Bronchial epithelial cell (primary cell): ENCODE measurements around the gene MYCN. TPM values are rescaled to one million over a fixed set of nuclear protein-coding genes. Genes with fewer than 3 reads are reported as not detected.
"Not testable (repeated sequence)": the region's sequence is repeated elsewhere in the genome, so short reads cannot be mapped to it uniquely, and the experiment has no call there.

Source experiments
- DNase-seq: peaks from one replicate; pipeline ENCODE4 v3.0.0-alpha.2; 2010; ENCODE audit warnings: low read depth
- FAIRE-seq: peaks from 2 replicates; lab custom pipeline; 2011; peaks lifted over from hg19 to GRCh38; lab: Jason Lieb, UNC
- H3K27me3 ChIP-seq: 2 replicates; pipeline ENCODE4 v1.5.1; 2011; ENCODE audit warnings: low read length; ENCODE audit not compliant: control insufficient read depth, insufficient read depth
- H3K36me3 ChIP-seq: 2 replicates; pipeline ENCODE4 v1.5.1; 2011; ENCODE audit warnings: low read length; ENCODE audit not compliant: control insufficient read depth, insufficient read depth
- H3K4me3 ChIP-seq: 2 replicates; pipeline ENCODE4 v1.5.1; 2011; ENCODE audit warnings: mild to moderate bottlenecking, low read depth, low read length, control low read depth
- total RNA-seq: library from RNA; depleted of rRNA; stranded (reverse); fragments of >200 nt; gene quantifications from 2 replicates; pipeline ENCODE4 v1.2.1, GENCODE V29; 2014
- TF ChIP-seq, protein P1 (sequence below): IDR thresholded peaks from 2 replicates; pipeline ENCODE4 v1.5.1; 2011; ENCODE audit warnings: mild to moderate bottlenecking, moderate library complexity, low read length, control low read depth, inconsistent platforms; ENCODE audit not compliant: insufficient read depth, severe bottlenecking

The MYCN gene
- total RNA-seq, 1 donor from 2014 or later = not detected

- Histone ChIP-seq H3K36me3 (no peaks in the 10 kb centered on the region), H3K27me3 (no peaks in the 10 kb centered on the region), H3K4me3 (no peak overlapping the region)
- FAIRE-seq (no peak), DNase-seq (no peak)
- TF ChIP-seq, protein P1, sequence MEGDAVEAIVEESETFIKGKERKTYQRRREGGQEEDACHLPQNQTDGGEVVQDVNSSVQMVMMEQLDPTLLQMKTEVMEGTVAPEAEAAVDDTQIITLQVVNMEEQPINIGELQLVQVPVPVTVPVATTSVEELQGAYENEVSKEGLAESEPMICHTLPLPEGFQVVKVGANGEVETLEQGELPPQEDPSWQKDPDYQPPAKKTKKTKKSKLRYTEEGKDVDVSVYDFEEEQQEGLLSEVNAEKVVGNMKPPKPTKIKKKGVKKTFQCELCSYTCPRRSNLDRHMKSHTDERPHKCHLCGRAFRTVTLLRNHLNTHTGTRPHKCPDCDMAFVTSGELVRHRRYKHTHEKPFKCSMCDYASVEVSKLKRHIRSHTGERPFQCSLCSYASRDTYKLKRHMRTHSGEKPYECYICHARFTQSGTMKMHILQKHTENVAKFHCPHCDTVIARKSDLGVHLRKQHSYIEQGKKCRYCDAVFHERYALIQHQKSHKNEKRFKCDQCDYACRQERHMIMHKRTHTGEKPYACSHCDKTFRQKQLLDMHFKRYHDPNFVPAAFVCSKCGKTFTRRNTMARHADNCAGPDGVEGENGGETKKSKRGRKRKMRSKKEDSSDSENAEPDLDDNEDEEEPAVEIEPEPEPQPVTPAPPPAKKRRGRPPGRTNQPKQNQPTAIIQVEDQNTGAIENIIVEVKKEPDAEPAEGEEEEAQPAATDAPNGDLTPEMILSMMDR = no peak
Measured at GRCh38 chr2:15957881-15958713, 17.7 kb downstream of the MYCN start.

DNA sequence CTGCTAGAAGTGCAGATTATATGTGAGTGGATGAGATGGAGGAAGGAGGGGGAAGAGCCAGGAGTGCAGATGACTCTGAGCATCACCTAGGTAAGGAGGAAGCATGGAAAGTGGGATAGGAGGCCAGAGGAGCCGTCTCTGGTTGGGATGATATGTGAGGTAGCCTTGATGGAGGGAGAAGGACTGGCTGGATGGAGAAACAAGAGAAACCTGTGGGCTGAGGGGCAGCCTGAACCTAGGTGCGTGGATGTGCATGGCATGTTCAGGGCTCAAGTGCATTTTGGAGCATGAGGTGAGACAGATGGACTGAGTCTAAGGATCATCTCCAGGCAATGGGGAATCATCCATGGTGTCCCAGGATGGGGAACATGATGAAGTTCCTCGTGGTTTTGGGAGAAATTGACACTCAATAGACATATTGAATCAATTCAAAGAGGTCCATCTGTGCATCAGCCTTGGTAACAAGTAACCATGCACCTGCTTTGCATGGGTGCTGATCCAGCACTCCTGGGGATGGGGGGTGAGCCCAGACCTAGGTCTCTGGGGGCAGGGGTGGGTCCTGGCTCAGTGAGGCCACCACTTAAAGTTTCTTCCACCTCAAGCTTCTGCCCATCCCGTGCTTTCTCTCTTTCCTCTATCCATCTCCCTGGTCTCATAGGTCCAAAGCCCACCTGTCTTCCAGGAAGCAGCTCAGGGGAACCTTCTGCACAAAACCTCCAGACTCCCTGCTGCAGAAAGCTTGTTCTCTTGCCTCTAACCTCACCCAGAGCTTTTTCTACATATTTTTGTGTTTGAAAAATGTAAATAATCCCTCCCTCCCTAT, 19.2 kb downstream of the MYCN start:
- no peak for FAIRE-seq
- H3K4me3 ChIP-seq = no peak overlapping the region
- no peaks in the 10 kb centered on the region for H3K27me3 ChIP-seq
- no peaks in the 10 kb centered on the region for H3K36me3 ChIP-seq
- TF ChIP-seq, protein P1 = no peak
- DNase-seq = no peak

DNA sequence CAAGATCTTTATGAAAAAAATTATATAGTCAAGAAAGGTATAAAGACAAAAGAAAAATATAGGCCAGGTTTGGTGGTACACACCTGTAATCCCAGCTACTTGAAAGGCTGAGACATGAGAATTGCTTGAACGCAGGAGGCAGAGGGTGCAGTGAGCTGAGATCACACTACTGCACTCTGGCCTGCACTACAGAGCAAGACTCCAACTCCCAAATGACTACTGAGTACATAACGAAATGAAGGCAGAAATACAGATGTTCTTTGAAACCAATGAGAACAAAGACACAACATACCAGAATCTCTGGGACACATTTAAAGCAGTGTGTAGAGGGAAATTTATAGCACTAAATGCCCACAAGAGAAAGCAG, 19.8 kb downstream of the MYCN start:
- H3K4me3 ChIP-seq, FAIRE-seq, DNase-seq, H3K27me3 ChIP-seq, H3K36me3 ChIP-seq: not testable (repeated sequence)

- not testable (repeated sequence) for DNase-seq, H3K4me3 ChIP-seq, FAIRE-seq, H3K36me3 ChIP-seq, H3K27me3 ChIP-seq
Measured at GRCh38 chr2:15963109-15963976, 23.0 kb downstream of the MYCN start.

- no peaks in the 10 kb centered on the region for H3K36me3 ChIP-seq
- H3K27me3 ChIP-seq = no peaks in the 10 kb centered on the region
- TF ChIP-seq, protein P1 = no peak
- no peak overlapping the region for H3K4me3 ChIP-seq
- DNase-seq (no peak), FAIRE-seq (no peak)
Measured at GRCh38 chr2:15963977-15964670, 23.8 kb downstream of the MYCN start.

DNA sequence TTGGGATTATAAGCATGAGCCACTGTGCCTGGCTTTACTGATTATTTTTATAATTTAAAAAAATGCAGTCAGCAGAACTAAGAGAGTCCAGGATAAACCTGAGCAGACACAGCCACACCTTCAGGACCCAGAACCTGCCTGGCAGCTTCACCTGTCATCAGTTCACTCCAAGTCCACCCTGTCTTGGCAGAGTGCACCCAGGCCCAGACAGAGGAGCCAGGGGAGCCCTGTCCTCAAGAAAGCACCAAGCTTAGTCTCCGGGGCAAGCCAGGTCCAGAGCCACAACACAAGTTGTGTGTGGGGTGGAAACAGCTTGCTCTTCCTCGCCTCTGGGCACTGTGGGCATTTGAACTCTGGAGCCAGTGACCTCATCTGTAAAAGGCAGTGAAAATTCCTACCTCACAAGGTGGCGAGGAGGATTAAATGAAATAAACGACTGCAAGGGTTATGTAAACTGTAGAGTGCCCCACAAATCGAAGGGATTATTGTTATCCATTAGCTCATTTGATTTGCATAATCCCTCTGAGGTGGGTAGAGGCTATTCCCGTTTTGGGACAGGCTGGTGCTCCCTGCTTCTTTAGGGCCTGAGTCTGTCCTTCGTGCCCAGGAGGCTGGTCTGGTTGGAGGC, 24.7 kb downstream of the MYCN start:
- FAIRE-seq = no peak
- H3K27me3 ChIP-seq = no peaks in the 10 kb centered on the region
- DNase-seq = no peak
- no peaks in the 10 kb centered on the region for H3K36me3 ChIP-seq
- no peak overlapping the region for H3K4me3 ChIP-seq
- TF ChIP-seq, protein P1 = no peak
